Tibial artery (tissue), 4 donors: Measurements from ENCODE around the gene MSI2.

Experiments
- DNase-seq, 2 donors: peaks; one replicate each; pipeline ENCODE4 v3.0.0-alpha.2; 2019
- H3K27ac ChIP-seq, 2 donors: fragments of 200-600 bp; sonication (generic) in 1 of 2; 1 replicate in 1 of 2; 2 replicates in 1 of 2; pipeline ENCODE4 v1.5.1; 2018 to 2019; ENCODE audit warnings: mild to moderate bottlenecking in 1 of 2
- H3K27me3 ChIP-seq, 2 donors: fragments of 200-600 bp; sonication (generic) in 1 of 2; one replicate each; pipeline versions ENCODE4 v1.5.1 to v1.6.0; 2016 to 2019
- H3K36me3 ChIP-seq, 3 donors: fragments of 200-600 bp; sonication (generic) in 2 of 3; one replicate each; pipeline ENCODE4 v1.5.1; 2016 to 2019; ENCODE audit warnings: mild to moderate bottlenecking in 2 of 3
- H3K4me1 ChIP-seq, 4 donors: fragments of 200-600 bp; sonication (generic) in 2 of 4; 1 replicate in 3 of 4; 2 replicates in 1 of 4; pipeline ENCODE4 v1.5.1; 2016 to 2019
- H3K4me3 ChIP-seq, 2 donors: fragments of 200-600 bp; sonication (generic) in 1 of 2; 1 replicate in 1 of 2; 2 replicates in 1 of 2; pipeline ENCODE4 v1.5.1; 2018 to 2019; ENCODE audit warnings: mild to moderate bottlenecking in 2 of 2
- H3K9me3 ChIP-seq, 3 donors: fragments of 200-600 bp; sonication (generic) in 1 of 3; one replicate each; pipeline ENCODE4 v1.5.1; 2016 to 2019
- intact Hi-C: fragments of 100-400 bp; cut with DNase I; formaldehyde crosslinking; loops from one replicate; pipeline ENCODE4 v1.15.0; 2023; ENCODE audit warnings: low total_unique reads
- TF ChIP-seq, protein P1 (sequence below), 2 experiments: fragments of 200-600 bp in 1 of 2; fragments of 450-650 bp in 1 of 2; IDR thresholded peaks; one replicate each; pipeline ENCODE4 v1.5.1; 2017 to 2019; ENCODE audit warnings: antibody characterized with exemption in 2 of 2, mild to moderate bottlenecking in 1 of 2, moderate library complexity in 1 of 2

The MSI2 gene

DNA sequence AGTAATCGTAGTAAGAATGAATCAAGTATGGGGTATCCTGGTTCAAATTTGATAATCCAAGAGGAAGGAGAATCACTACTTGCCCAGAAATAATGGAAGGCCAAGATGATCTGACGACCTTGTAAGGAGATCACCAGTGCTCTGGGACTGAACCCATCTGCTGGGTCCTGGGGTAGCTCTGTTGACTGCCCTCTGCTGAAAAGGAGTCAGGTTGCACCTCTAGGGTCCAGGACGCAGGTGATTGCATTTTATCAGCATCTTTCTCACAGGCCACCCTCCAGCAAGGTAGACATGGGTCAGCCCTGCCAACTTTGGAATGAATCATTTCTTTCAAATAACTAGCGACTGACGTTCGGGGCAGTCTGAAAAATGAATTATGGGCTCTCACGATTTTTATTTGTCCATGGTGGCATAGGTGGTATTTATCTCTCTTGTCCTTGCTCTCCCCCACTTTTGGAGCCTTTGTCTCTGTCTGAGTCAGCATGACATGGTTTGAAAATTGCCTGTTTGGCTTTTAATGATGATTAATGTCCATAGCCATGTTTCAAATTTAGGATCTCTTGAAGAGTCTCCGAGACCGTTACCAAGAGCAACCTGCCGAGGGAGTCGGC is 163.7 kb downstream of the MSI2 start:
- Histone ChIP-seq H3K4me3 (no peak overlapping the region), H3K4me1 (peaks cover 0 to 6% (median 3%) of the 10 kb centered on the region in 4 donors), H3K27ac (no peak overlapping the region), H3K36me3 (no peaks in the 10 kb centered on the region), H3K9me3 (no peaks in the 10 kb centered on the region), H3K27me3 (no peaks in the 10 kb centered on the region)
- intact Hi-C loops = no loop called here
- DNase-seq = no peak
- TF ChIP-seq, protein P1, sequence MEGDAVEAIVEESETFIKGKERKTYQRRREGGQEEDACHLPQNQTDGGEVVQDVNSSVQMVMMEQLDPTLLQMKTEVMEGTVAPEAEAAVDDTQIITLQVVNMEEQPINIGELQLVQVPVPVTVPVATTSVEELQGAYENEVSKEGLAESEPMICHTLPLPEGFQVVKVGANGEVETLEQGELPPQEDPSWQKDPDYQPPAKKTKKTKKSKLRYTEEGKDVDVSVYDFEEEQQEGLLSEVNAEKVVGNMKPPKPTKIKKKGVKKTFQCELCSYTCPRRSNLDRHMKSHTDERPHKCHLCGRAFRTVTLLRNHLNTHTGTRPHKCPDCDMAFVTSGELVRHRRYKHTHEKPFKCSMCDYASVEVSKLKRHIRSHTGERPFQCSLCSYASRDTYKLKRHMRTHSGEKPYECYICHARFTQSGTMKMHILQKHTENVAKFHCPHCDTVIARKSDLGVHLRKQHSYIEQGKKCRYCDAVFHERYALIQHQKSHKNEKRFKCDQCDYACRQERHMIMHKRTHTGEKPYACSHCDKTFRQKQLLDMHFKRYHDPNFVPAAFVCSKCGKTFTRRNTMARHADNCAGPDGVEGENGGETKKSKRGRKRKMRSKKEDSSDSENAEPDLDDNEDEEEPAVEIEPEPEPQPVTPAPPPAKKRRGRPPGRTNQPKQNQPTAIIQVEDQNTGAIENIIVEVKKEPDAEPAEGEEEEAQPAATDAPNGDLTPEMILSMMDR (IDR thresholded peaks at IDR 0.05) = no peak

- H3K4me1 ChIP-seq = peaks cover 0 to 6% (median 3%) of the 10 kb centered on the region in 4 donors
- no peaks in the 10 kb centered on the region for H3K36me3 ChIP-seq
- DNase-seq = no peak
- intact Hi-C loops = no loop called here
- no peaks in the 10 kb centered on the region for H3K27me3 ChIP-seq
- no peak overlapping the region for H3K27ac ChIP-seq
- TF ChIP-seq, protein P1 (IDR thresholded peaks at IDR 0.05) = no peak
- H3K9me3 ChIP-seq = no peaks in the 10 kb centered on the region
- no peak overlapping the region for H3K4me3 ChIP-seq
These were observed 164.7 kb downstream of the MSI2 start for GRCh38 chr17:57420734-57421717.

GRCh38 chr17:57422574-57423164 is 166.3 kb downstream of the MSI2 start:
- TF ChIP-seq, protein P1 (IDR thresholded peaks at IDR 0.05) = no peak
- H3K27me3 ChIP-seq = no peaks in the 10 kb centered on the region
- H3K36me3 ChIP-seq = no peaks in the 10 kb centered on the region
- H3K9me3 ChIP-seq = no peaks in the 10 kb centered on the region
- H3K4me1 ChIP-seq = peaks cover 0 to 6% (median 3%) of the 10 kb centered on the region in 4 donors
- H3K27ac ChIP-seq = no peak overlapping the region
- peak in 1 of 2 donors; percentile 77 for DNase-seq
- no peak overlapping the region for H3K4me3 ChIP-seq
- intact Hi-C loops = no loop called here

GRCh38 chr17:57423541-57423940 is 167.2 kb downstream of the MSI2 start:
- no peak overlapping the region for H3K27ac ChIP-seq
- no peak overlapping the region for H3K4me3 ChIP-seq
- no peaks in the 10 kb centered on the region for H3K9me3 ChIP-seq
- peaks cover 0 to 6% (median 3%) of the 10 kb centered on the region in 4 donors for H3K4me1 ChIP-seq
- H3K27me3 ChIP-seq = no peaks in the 10 kb centered on the region
- intact Hi-C loops = no loop called here
- no peaks in the 10 kb centered on the region for H3K36me3 ChIP-seq
- TF ChIP-seq, protein P1 (IDR thresholded peaks at IDR 0.05) = no peak
- DNase-seq = no peak

GRCh38 chr17:57424273-57424672 is 167.9 kb downstream of the MSI2 start:
- H3K36me3 ChIP-seq = no peaks in the 10 kb centered on the region
- no peak overlapping the region for H3K27ac ChIP-seq
- H3K4me1 ChIP-seq = peaks cover 0 to 6% (median 3%) of the 10 kb centered on the region in 4 donors
- intact Hi-C loops = no loop called here
- H3K9me3 ChIP-seq = no peaks in the 10 kb centered on the region
- no peak for DNase-seq
- H3K4me3 ChIP-seq = no peak overlapping the region
- H3K27me3 ChIP-seq = no peaks in the 10 kb centered on the region
- TF ChIP-seq, protein P1 (IDR thresholded peaks at IDR 0.05) = no peak
